ENCODE measurements around the gene ZSWIM9.

DNA sequence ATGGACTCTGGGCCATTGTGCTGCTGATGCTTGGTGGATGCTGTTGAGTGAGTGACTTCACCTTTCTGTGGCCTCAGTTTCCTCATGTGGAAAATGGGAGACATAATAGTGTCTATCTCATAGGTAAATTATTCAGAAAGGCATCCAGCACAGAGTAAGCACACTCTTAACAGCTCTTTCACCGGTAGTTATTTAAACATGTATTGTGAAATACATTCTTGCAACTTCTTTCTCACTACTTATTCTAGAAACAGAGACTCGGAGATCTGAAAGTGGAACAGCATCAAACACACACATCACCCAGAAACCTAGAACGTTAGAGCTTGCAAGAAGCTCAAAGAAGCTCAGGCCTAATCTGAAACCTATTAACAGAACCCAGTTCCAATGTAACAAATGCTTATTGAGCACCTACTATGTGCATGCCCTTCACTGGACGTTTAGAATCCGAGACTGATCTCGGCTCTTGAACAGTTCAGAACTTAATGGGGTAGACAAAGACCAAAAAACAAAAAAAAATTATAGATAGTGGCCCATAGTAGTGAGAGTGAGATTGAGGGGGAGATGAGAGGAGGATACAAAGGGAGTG is 4.1 kb downstream of the ZSWIM9 start:
- TF ChIP-seq CTCF (conservative IDR thresholded peaks at IDR 0.05 in 1 of 2, IDR thresholded peaks at IDR 0.05 in 1 of 2; ENCODE audit: extremely low read depth in 1 of 2, insufficient read depth in 1 of 2, low read depth in 1 of 2, low read length in 2 of 2) (no peak), EZH2 (IDR thresholded peaks at IDR 0.05; ENCODE audit: borderline replicate concordance, low read length) (no peak)
